ENCODE measurements around the gene SLC12A7. TPM values are rescaled to one million over a fixed set of nuclear protein-coding genes. Genes with fewer than 3 reads are reported as not detected.
A peak's percentile ranks its signal among the peaks of the same experiment; 100 is the strongest.

The SLC12A7 gene
- total RNA-seq, 1 donor from 2014 or later: 147 TPM

DNA sequence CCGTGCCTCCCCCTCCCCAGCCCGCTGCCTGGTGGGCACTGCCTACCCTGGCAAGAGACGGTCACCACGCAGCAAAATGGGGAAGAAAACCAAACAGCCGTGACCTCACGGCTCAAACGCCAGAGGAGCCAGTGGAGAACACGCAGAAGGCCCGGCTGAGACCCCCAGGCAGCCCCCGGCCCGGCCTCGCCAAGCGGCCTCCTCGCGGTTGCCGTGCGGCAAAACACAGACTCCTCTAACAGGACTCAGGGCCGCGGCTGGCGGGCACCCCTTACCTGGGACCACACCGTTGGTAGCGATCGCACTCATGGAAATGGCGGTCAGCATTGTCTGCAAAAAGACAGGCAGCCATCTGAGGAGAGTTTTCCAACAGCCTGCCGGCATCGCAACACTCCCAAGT, 23.8 kb downstream of the SLC12A7 start:
- DNase-seq: no peak
- no peak for TF ChIP-seq CTCF (IDR thresholded peaks at IDR 0.05; ENCODE audit: partially characterized antibody, unreplicated experiment)
- Mint-ChIP-seq H3K4me3 (ENCODE audit: unreplicated experiment) (no peak overlapping the region), H3K36me3 (ENCODE audit: unreplicated experiment) (no peaks in the 10 kb centered on the region), H3K27me3 (ENCODE audit: unreplicated experiment) (no peaks in the 10 kb centered on the region), H3K27ac (ENCODE audit: unreplicated experiment) (no peak overlapping the region), H3K9me3 (ENCODE audit: unreplicated experiment) (peaks cover 4% of the 10 kb centered on the region), H3K4me1 (ENCODE audit: low read depth, unreplicated experiment) (peaks cover 5% of the 10 kb centered on the region)

- Mint-ChIP-seq H3K4me1 (ENCODE audit: low read depth, unreplicated experiment) (peaks cover 5% of the 10 kb centered on the region), H3K27me3 (ENCODE audit: unreplicated experiment) (no peaks in the 10 kb centered on the region)
- peak; percentile 56 for DNase-seq
Measured at GRCh38 chr5:1087428-1087827, 24.4 kb downstream of the SLC12A7 start.

DNA sequence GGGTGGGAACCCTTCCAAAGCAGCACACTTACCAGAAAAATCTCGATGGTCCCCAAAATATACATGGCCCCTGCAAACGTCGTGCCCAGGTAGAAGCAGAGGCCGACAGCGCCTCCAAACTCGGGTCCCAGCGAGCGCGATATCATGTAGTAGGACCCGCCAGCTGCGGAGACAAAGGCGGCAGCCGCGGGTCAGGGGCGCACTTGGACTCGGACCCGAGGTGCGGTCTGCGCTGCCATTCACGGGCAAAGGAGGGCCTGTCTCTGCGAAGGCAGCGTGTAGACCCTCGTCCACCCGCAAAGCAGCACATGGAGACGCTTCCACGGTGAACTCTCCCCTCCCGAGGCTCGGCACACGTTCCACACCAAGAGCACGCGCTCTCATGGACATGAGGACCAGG, 25.0 kb downstream of the SLC12A7 start:
- Mint-ChIP-seq H3K4me3 (ENCODE audit: unreplicated experiment) (no peak overlapping the region), H3K27me3 (ENCODE audit: unreplicated experiment) (no peaks in the 10 kb centered on the region), H3K27ac (ENCODE audit: unreplicated experiment) (peak overlapping the region; percentile 17), H3K36me3 (ENCODE audit: unreplicated experiment) (no peaks in the 10 kb centered on the region), H3K9me3 (ENCODE audit: unreplicated experiment) (peaks cover 4% of the 10 kb centered on the region), H3K4me1 (ENCODE audit: low read depth, unreplicated experiment) (peaks cover 5% of the 10 kb centered on the region)
- DNase-seq: no peak
- TF ChIP-seq CTCF (IDR thresholded peaks at IDR 0.05; ENCODE audit: partially characterized antibody, unreplicated experiment): no peak

More at GRCh38 chr5:1087428-1087827, 24.4 kb downstream of the SLC12A7 start:
- H3K4me3 Mint-ChIP-seq (ENCODE audit: unreplicated experiment): no peak overlapping the region
- H3K36me3 Mint-ChIP-seq (ENCODE audit: unreplicated experiment): no peaks in the 10 kb centered on the region
- peaks cover 4% of the 10 kb centered on the region for H3K9me3 Mint-ChIP-seq (ENCODE audit: unreplicated experiment)
- TF ChIP-seq CTCF (IDR thresholded peaks at IDR 0.05; ENCODE audit: partially characterized antibody, unreplicated experiment): no peak
- H3K27ac Mint-ChIP-seq (ENCODE audit: unreplicated experiment): peak overlapping the region; percentile 17

DNA sequence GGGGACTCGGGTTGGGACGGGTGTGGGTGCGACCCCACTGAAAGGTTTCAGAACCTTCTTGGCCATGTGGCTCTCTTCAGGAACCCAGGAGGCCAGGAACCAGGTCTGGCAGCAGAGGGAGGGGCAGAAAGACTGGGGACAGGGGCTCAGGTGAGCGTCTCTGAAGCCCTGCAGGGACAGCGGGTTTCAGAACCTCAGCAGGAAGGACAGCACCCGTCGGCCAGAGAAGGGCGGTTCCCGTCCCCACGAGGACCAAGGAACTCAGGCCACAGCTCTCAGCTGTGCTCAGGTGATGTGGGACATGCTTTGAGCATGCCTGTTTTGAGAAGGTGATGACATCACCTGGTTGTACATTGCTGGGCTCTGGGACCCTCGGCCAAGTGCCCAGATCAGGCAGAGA, 25.7 kb downstream of the SLC12A7 start:
- no peaks in the 10 kb centered on the region for H3K36me3 Mint-ChIP-seq (ENCODE audit: unreplicated experiment)
- H3K9me3 Mint-ChIP-seq (ENCODE audit: unreplicated experiment): peaks cover 6% of the 10 kb centered on the region
- no peak for TF ChIP-seq CTCF (IDR thresholded peaks at IDR 0.05; ENCODE audit: partially characterized antibody, unreplicated experiment)
- H3K4me3 Mint-ChIP-seq (ENCODE audit: unreplicated experiment): no peak overlapping the region
- no peak for DNase-seq
- H3K4me1 Mint-ChIP-seq (ENCODE audit: low read depth, unreplicated experiment): peaks cover 7% of the 10 kb centered on the region
- H3K27ac Mint-ChIP-seq (ENCODE audit: unreplicated experiment): no peak overlapping the region
- H3K27me3 Mint-ChIP-seq (ENCODE audit: unreplicated experiment): no peaks in the 10 kb centered on the region

- Mint-ChIP-seq H3K9me3 (ENCODE audit: unreplicated experiment) (peaks cover 11% of the 10 kb centered on the region), H3K4me1 (ENCODE audit: low read depth, unreplicated experiment) (peaks cover 12% of the 10 kb centered on the region), H3K36me3 (ENCODE audit: unreplicated experiment) (no peaks in the 10 kb centered on the region), H3K27ac (ENCODE audit: unreplicated experiment) (no peak overlapping the region), H3K27me3 (ENCODE audit: unreplicated experiment) (peaks cover 3% of the 10 kb centered on the region), H3K4me3 (ENCODE audit: unreplicated experiment) (no peak overlapping the region)
- DNase-seq: no peak
- TF ChIP-seq CTCF (IDR thresholded peaks at IDR 0.05; ENCODE audit: partially characterized antibody, unreplicated experiment): no peak
Measured at GRCh38 chr5:1085391-1085790, 26.5 kb downstream of the SLC12A7 start.
